Activated CD4-positive, alpha-beta T cell treated with anti-CD3 and anti-CD28 coated beads, Interleukin-2, amount 50 U/mL, for 16 hours (primary cell): ENCODE data around the gene EXTL1.

Source experiments
- DNase-seq: peaks from one replicate; pipeline ENCODE4 v3.0.0-alpha.2; 2020

Gene EXTL1

DNA sequence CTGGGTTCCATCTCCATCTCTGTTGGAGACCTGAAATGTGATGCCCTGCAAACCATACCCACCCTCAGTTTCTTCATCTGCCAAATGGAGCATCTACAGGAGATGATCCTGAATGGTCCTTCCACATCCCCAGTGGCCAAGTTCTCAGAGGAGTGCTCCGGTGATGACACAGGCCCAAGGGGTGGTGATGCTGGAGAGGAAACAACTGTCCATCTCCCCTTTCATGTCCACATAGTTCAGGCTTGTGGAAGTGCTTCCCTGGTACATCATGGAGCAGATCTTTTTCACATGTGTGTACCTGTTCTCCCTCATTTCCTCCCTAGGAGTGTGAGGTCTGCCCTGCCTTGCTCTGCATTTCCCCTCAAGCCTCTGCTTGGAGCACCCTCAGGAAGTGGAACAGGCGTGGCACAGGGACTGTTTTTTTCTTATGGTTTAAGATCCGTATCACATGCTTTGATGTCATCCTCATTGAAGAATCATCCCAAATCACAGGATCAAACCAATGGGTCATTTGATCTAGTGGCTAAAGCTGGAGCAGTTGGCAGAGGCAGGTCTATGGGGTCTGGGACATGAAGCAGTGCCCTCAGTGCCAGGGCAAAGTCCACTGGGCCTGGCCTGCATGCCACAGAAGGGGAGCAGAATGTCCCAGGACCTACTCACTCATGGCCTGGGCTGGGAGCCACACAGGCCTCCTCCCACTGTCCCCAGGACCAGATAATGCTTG is 54.0 kb downstream of the EXTL1 start:
- DNase-seq = no peak

DNA sequence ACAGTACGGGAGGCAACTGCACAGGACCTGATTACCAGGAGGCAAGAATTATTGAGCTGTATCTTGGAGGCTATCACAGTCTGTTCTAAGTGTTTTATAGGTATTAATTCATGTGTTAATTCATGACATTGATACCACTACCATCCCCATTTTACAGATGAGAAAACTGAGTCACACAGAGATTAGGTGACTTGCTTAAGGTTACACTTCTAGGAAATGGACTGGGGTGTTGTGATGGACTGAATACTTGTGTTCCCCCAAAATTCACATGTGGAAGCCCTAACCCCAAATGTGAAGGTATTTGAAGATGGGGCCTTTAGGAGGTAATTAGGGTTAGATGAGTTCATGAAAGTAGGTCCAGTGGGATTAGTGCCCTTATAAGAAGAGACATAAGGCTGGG is 55.9 kb downstream of the EXTL1 start:
- DNase-seq = no peak

DNA sequence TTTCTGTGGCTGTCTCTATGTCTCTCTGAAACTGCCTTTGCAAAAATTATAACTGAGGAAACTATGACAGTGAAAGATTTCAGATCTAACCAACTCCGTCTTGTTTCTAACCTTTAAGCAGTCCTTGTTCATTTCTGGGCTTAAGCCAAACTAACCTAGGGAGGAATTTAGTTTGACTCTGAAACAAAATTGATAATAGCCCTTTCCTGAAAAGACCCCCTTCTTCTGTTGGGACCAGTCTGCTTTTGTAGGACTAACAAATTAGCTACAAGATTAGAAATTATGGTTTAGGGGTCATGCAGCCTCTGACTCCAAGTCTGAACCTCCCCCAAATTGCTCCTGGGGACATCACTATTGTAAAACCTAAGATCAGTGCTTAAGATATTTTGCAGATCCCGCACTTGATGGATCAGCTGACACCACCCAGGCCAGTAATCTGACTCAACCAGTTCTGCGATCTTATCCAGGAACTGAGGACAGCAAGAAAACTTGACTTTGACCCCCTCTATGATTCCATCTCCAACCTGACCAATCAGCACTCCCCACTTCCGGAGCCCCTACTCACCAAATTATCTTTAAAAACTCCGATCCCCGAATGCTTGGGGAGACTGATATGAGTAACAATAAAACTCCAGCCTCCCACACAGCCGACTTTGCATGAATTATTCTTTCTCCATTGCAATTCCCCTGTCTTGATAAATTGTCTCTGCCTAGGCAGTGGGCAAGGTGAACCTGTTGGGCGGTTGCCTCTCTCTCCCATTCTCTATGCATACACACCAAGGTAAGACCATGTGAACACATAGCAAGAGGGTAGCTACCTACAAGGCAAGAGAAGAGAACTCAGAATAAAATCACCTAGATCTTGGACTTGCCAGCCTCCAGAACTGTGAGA is 57.0 kb downstream of the EXTL1 start:
- no peak for DNase-seq

DNA sequence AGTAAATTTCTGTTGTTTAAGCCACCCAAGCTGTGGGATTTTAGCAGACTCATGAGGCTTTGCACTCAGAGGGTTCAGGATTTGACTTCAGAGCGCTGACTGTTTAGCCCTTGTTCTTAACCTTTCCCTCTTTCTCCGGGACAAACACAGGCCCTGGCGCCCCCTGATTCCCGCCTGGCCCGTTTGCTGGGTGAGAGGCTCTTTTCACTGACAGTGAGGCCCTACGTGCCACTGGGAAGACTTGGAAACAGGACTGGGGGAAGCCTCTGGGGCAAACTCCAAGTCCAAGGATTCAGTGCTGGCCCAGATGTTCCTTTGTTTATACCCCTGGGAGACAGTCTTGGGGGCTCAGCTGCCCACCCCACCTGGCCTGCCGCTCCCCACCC is 57.6 kb downstream of the EXTL1 start:
- DNase-seq = no peak

DNA sequence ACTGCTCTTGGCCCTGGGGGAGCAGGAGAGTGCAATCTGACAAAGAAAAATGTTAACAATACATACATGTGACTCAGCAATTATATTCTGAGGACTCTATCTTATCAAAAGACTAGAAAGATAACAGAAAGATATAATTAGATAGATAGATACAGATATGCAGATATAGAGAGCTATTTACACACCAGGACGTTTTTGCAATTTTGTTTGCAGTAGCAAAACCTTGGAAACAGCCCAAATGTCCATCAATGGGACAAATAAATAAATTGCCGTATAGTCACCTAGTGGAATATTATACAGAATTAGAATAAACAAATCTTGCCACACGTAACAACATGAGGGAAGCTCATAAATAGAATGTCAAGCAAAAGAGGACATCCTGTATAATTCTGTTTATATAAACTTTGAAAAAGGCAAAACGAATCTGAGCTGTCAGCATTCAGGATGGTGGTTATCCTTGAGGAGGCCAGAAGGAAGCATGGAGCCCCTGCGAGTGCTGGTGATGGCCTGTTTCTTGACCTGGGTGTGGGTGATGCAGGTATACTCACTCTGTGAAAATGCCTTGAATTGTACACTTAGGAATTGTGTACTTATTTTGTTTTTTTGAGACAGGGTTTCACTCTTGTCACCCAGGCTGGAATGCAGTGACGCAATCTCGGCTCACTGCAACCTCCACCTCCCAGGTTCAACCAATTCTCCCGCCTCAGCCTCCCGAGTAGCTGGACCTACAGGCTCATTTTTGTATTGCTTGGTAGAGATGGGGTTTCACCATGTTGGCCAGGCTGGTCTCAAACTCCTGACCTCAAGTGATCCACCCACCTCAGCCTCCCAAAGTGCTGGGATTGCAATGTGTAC is 58.6 kb downstream of the EXTL1 start:
- DNase-seq = no peak

DNA sequence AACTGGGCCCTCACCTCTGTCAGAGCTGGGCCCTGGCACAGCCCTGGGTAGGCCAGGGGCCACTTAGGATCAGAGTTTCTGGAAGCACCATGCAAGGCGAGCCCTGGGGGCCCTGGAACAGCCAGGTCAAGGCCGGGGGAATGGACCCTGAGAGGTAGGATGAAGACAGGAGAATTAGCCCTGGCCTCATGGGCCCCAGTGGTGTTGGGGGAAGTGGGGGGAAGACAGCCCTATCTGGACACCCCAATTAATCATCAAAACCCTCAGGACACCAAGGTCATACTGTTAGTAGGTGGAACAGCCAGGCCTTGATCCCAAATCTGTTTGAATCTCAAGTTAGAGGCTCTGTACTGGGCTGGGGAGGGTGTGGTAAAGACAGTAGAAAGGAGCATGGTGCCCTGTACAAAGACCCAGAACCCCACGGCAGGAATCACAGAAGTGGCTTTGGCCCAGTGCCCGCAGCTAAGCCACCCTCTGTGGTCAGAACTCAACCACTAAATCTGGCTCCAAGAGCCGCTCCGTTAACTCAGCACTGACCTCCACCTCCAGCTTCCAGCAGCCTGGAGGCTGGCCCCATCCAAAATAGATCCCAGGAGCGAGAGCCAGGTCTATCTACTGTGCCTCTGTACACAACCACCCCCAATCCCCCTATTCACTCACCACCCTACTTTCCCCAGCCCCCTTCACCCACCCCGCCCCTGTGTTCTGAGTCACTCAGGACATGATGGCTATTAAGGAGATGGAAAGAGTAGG is 59.9 kb downstream of the EXTL1 start:
- DNase-seq = no peak

DNA sequence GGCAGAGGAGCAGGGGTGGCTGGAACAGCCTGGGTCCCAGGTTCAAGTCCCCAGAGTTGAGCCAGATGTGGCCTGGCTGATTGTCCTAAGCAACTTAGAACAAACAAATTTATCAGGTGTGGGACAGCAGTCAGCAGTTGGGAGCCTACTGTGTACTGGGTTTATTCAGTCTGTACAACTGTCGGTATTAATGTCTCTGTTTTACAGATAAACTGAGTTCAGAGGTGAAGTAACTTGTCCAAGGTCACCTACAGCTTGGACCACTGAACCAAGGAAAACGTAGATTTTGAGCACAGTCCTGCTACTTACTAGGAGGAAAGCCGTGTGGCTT is 60.4 kb downstream of the EXTL1 start:
- DNase-seq = no peak

DNA sequence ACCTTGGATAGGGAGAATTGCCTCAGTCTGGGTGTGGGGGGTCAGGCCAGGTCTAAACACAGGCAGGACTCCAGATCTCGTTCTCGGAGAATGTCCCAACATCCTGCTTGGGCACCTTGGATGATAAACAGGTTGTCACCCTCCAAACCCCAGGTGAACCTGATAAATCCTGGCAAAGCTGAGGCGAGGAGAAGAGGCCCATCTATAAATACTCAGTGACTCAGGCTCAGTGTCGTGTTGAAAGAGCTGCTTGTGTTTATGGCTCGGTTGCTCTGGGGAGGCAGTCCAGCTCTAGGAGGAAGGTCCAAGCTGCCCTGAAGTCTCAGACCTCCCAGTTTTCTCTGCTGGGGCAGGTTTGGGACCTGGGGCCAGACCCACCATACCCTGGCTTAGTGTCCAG is 61.6 kb downstream of the EXTL1 start:
- DNase-seq = no peak

DNA sequence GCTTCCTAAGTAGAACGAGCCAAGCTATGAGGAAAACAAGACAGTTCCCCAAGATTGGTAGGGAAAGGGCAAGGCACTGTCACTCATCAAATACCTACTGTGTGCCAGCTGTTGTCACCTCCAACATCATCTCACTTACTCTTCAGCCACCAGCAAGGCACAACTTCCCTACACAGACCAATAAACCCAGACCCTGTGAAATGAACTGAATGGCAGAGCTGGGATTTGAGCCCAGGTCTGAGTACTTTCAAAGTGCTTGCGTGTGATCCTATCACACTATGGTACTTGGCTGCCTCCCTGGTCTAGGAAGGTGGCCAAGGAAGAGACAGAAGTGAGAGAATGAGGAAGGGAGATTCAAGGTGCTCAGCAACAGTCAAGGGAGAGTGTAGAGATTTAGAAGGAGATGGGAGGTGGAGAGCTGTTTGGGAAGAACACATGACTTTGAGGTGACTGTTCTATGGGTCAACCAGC is 62.6 kb downstream of the EXTL1 start:
- DNase-seq = no peak

DNA sequence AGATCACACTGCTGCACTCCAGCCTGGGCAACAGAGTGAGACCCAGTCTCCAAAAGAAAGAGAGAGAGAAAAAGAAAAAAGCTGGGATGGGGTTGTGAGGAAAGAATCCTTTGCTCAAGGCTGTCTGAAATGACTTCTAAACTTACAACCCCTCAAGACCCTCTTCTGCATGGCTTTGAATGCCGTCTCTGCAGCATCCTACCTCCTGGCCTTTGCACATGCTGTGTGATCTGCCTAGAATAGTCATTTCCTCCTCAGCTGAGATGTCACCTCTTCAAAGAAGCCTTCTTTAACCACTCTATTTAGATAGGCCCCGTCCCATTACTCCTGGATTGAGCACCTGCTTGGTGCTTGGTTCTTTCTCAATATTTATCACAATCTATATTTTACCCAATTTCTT is 63.3 kb downstream of the EXTL1 start:
- no peak for DNase-seq
